Endodermal cell (in vitro differentiated cells): Measurements from ENCODE around the gene PCTP. TPM values are rescaled to one million over a fixed set of nuclear protein-coding genes. Genes with fewer than 3 reads are reported as not detected.

Source experiments
- DNase-seq: peaks from one replicate; pipeline ENCODE4 v3.0.0-alpha.2; 2017
- H3K27ac ChIP-seq: 2 replicates; pipeline ENCODE4 v1.5.1; 2013; ENCODE audit warnings: mild to moderate bottlenecking, low read depth, low read length, moderate library complexity
- H3K27me3 ChIP-seq: 2 replicates; pipeline ENCODE4 v1.6.1; 2013; ENCODE audit warnings: mild to moderate bottlenecking, low read length, moderate library complexity; ENCODE audit not compliant: insufficient read depth, control insufficient read depth, poor library complexity, severe bottlenecking
- H3K36me3 ChIP-seq: 2 replicates; pipeline ENCODE4 v1.7.0; 2013; ENCODE audit warnings: mild to moderate bottlenecking, low read length, moderate library complexity; ENCODE audit not compliant: control insufficient read depth, insufficient read depth
- H3K4me1 ChIP-seq: one replicate; pipeline ENCODE4 v1.7.0; 2013; ENCODE audit warnings: low read length; ENCODE audit not compliant: control insufficient read depth, insufficient read depth
- H3K4me3 ChIP-seq: 2 replicates; pipeline ENCODE4 v1.5.1; 2013; ENCODE audit warnings: mild to moderate bottlenecking, low read length, moderate library complexity
- H3K9ac ChIP-seq: 2 replicates; pipeline ENCODE4 v1.6.1; 2013; ENCODE audit warnings: mild to moderate bottlenecking, low read length, moderate library complexity; ENCODE audit not compliant: poor library complexity, severe bottlenecking; ENCODE audit errors: extremely low read depth
- H3K9me3 ChIP-seq: 2 replicates; pipeline ENCODE4 v1.6.1; 2013; ENCODE audit warnings: mild to moderate bottlenecking, low read length, moderate library complexity; ENCODE audit not compliant: control insufficient read depth
- H3K27ac Mint-ChIP-seq: 2 replicates; pipeline ENCODE4 v1.8.0; 2020; ENCODE audit warnings: mixed read lengths
- H3K27me3 Mint-ChIP-seq: 2 replicates; pipeline ENCODE4 v1.8.0; 2021; ENCODE audit warnings: mild to moderate bottlenecking, mixed read lengths; ENCODE audit not compliant: insufficient read depth
- H3K36me3 Mint-ChIP-seq: 2 replicates; pipeline ENCODE4 v1.8.0; 2020; ENCODE audit warnings: low read depth, mixed read lengths
- H3K4me1 Mint-ChIP-seq: 2 replicates; pipeline ENCODE4 v1.8.0; 2020; ENCODE audit warnings: mixed read lengths
- H3K4me3 Mint-ChIP-seq: 2 replicates; pipeline ENCODE4 v1.8.0; 2020; ENCODE audit warnings: mild to moderate bottlenecking, moderate library complexity, mixed read lengths
- H3K9me3 Mint-ChIP-seq: 2 replicates; pipeline ENCODE4 v1.8.0; 2020; ENCODE audit warnings: mild to moderate bottlenecking, mixed read lengths
- CTCF ChIP-seq: fragments of 200-600 bp; sonication (generic); conservative IDR thresholded peaks from 2 replicates; pipeline ENCODE4 v1.5.0; 2021; ENCODE audit warnings: antibody characterized with exemption, mild to moderate bottlenecking
- WGBS, 2 experiments: methylation state at CpG; one replicate each; pipeline versions ENCODE4 v1.1.5 to v1.1.7; 2013; ENCODE audit warnings: missing lambda C conversion rate in 2 of 2, mixed read lengths in 1 of 2; ENCODE audit not compliant: insufficient coverage in 1 of 2, insufficient read length in 1 of 2; 5-methylcytosine and 5-hydroxymethylcytosine counted together
- total RNA-seq, 2 donors: library from RNA; stranded (reverse); fragmentation: NEBNext Ultra II Directional in 1 of 2; extraction: Animal tissue kit (Norgen Biotek cat#: 25700) in 1 of 2; gene quantifications; 2 replicates in 1 of 2; 3 replicates in 1 of 2; pipeline ENCODE4 v1.2.1, GENCODE V29; 2021

The PCTP gene
- total RNA-seq, 2 donors from 2014 or later = 29.0 to 47.2 TPM

DNA sequence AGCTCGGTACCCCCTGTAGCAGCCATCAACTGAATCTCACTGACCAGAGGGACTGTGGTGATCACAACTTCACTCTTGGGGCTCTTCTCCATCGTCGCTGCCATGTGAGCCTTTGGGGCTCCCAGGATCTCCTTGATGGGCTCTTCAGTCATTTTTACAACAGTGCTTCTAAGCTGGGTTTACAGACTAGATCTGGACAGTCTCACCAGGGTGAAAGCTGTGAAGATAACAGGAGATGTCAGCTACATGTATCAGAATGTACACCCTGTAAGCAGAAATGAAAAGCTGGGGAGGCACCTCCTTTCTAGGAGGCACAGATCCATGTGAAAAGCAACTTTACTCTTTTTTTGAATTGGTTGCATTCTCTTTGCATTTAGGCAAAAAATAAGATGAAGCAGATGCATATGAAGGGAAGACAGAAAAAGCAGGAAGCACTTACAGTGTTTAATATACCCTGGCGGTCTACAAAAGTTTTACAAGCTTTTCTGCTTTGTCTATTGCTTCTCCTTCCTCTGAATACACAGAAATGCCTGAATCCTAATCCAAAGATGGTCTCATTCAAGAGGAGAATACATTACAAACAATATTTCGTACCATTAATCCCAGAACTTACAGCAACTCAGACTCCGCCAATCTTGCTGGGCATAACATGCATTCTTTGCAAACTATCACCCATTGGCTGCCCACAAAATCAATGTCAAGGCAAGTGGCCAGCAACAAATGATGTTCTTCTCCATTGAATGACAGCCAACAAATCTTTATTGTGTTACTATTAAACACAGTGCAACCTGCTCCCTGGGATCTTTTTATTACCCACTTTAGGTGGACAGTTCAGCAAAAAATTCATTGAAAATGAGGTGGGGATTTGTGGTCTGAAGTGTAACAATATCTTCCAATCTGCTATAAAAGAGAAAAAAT is 29.7 kb upstream of the PCTP start:
- H3K27ac Mint-ChIP-seq = no peak overlapping the region
- TF ChIP-seq CTCF = no peak
- no peak overlapping the region for H3K27ac ChIP-seq
- H3K36me3 ChIP-seq = peaks cover 28% of the 10 kb centered on the region
- H3K4me3 Mint-ChIP-seq = no peak overlapping the region
- no peaks in the 10 kb centered on the region for H3K9me3 ChIP-seq
- peak overlapping the region; percentile 92 for H3K4me3 ChIP-seq
- H3K27me3 ChIP-seq = no peaks in the 10 kb centered on the region
- peak; percentile 7 for DNase-seq
- H3K4me1 ChIP-seq = no peaks in the 10 kb centered on the region
- H3K27me3 Mint-ChIP-seq = no peaks in the 10 kb centered on the region
- no peaks in the 10 kb centered on the region for H3K36me3 Mint-ChIP-seq
- peaks cover 26% of the 10 kb centered on the region for H3K4me1 Mint-ChIP-seq
- no peak overlapping the region for H3K9ac ChIP-seq
- WGBS, 2 experiments = 89 to 98% methylated on average over 6 of the region's 6 CpGs
- no peaks in the 10 kb centered on the region for H3K9me3 Mint-ChIP-seq

- peaks cover 28% of the 10 kb centered on the region for H3K36me3 ChIP-seq
- WGBS, 2 experiments = 74 to 87% methylated on average over 3 to 5 of the region's 5 CpGs
- DNase-seq = no peak
- H3K27ac ChIP-seq = no peak overlapping the region
- H3K4me1 ChIP-seq = no peaks in the 10 kb centered on the region
- Mint-ChIP-seq H3K36me3 (no peaks in the 10 kb centered on the region), H3K4me3 (peak overlapping the region; percentile 44), H3K9me3 (no peaks in the 10 kb centered on the region), H3K27me3 (no peaks in the 10 kb centered on the region), H3K4me1 (peaks cover 26% of the 10 kb centered on the region), H3K27ac (no peak overlapping the region)
- peak overlapping the region; percentile 2 for H3K9ac ChIP-seq
- peak overlapping the region; percentile 92 for H3K4me3 ChIP-seq
- no peaks in the 10 kb centered on the region for H3K27me3 ChIP-seq
- H3K9me3 ChIP-seq = no peaks in the 10 kb centered on the region
- no peak for TF ChIP-seq CTCF
Observed at GRCh38 chr17:55722016-55722736, 28.7 kb upstream of the PCTP start.

GRCh38 chr17:55722742-55723487 is 27.9 kb upstream of the PCTP start, which contains the start of gene TMEM100:
Gene TMEM100, minus strand, starts transcription at chr17:55722864. Its CDS starts 1,794 bp downstream, at chr17:55721070.
- H3K36me3 ChIP-seq = peaks cover 28% of the 10 kb centered on the region
- no peaks in the 10 kb centered on the region for H3K27me3 Mint-ChIP-seq
- peak within 1 kb of the TSS; percentile 44 for H3K4me3 Mint-ChIP-seq
- H3K9ac ChIP-seq = peak within 1 kb of the TSS; percentile 23
- H3K27ac Mint-ChIP-seq = no peak within 1 kb of the TSS
- H3K4me1 ChIP-seq = no peaks in the 10 kb centered on the region
- peaks cover 31% of the 10 kb centered on the region for H3K4me1 Mint-ChIP-seq
- no peaks in the 10 kb centered on the region for H3K9me3 Mint-ChIP-seq
- DNase-seq = no peak
- H3K27ac ChIP-seq = no peak within 1 kb of the TSS
- no peaks in the 10 kb centered on the region for H3K27me3 ChIP-seq
- TF ChIP-seq CTCF = no peak
- no peaks in the 10 kb centered on the region for H3K9me3 ChIP-seq
- WGBS, 2 experiments = 11 to 30% methylated on average over 5 to 12 of the region's 12 CpGs
- peak within 1 kb of the TSS; percentile 92 for H3K4me3 ChIP-seq
- H3K36me3 Mint-ChIP-seq = no peaks in the 10 kb centered on the region
